KOPT-K1 (cell line): ENCODE data around the gene IRF8.
"Not testable (repeated sequence)": the region's sequence is repeated elsewhere in the genome, so short reads cannot be mapped to it uniquely, and the experiment has no call there.

Experiments
- H3K27ac ChIP-seq: fragments of 200-600 bp; sonication (generic); 2 replicates; pipeline ENCODE4 v1.5.1; 2016; ENCODE audit warnings: antibody characterized with exemption, mild to moderate bottlenecking, low read depth, low read length; ENCODE audit not compliant: poor library complexity, severe bottlenecking
- H3K36me3 ChIP-seq: fragments of 200-600 bp; sonication (generic); 2 replicates; pipeline ENCODE4 v1.5.1; 2017; ENCODE audit warnings: antibody characterized with exemption, mild to moderate bottlenecking, low read length, moderate library complexity; ENCODE audit not compliant: insufficient read depth
- H3K9me3 ChIP-seq: fragments of 200-600 bp; sonication (generic); 2 replicates; pipeline ENCODE4 v1.5.1; 2017; ENCODE audit warnings: antibody characterized with exemption, low read length, mild to moderate bottlenecking; ENCODE audit not compliant: insufficient read depth, poor library complexity, severe bottlenecking

The IRF8 gene, protein sequence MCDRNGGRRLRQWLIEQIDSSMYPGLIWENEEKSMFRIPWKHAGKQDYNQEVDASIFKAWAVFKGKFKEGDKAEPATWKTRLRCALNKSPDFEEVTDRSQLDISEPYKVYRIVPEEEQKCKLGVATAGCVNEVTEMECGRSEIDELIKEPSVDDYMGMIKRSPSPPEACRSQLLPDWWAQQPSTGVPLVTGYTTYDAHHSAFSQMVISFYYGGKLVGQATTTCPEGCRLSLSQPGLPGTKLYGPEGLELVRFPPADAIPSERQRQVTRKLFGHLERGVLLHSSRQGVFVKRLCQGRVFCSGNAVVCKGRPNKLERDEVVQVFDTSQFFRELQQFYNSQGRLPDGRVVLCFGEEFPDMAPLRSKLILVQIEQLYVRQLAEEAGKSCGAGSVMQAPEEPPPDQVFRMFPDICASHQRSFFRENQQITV

DNA sequence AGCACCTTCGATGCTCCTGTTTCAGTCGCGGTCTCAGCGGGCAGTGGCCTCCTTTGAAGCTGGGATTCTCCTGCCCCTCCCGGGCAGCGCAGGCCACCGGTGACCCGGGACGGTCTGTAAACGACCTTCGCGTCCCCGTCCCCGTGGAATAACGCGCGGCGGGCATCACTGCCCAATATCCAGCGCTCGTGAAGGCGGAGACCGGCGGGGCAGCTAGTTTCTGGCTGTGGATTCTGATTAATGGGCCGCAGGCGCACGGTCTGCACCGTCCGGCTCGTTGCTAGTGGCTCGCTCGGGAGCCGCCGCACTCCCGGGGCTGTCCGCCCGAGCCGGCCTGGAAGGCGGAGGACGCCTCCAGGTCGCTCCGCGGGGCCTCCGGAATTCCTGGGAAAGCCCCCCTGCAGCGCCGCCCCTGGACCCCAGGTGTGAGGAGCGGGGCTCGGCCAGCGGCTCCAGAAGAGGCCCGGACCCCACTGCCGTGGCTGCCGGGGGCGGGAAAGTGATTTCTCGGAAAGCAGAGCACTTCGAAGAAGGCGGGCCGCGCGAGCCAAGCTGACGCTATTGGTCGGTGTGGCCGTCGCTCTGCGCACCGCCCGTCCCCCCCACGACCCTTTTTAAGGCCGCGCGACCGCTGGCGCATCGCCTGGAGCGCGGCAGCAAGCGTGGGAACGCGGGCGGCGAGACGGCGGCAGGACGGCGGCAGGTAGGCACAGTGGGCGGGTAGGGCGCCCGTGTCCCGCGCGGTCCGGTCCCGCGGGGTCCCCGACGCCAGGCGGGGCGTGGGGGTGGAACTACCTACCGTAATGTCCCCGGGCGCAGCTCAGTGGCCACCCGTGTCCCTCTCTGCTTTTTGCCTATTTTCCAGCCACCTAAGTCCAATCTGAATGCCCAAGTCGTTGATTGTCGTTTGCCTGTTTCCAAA is at the start of gene IRF8:
Gene IRF8 (plus strand): TSS at position 642 of the 922 bp plus-strand sequence. CDS start 3,854 bp downstream, outside the sequence.
- no peaks in the 10 kb centered on the region for H3K36me3 ChIP-seq
- H3K9me3 ChIP-seq: no peaks in the 10 kb centered on the region
- no peak within 1 kb of the TSS for H3K27ac ChIP-seq

DNA sequence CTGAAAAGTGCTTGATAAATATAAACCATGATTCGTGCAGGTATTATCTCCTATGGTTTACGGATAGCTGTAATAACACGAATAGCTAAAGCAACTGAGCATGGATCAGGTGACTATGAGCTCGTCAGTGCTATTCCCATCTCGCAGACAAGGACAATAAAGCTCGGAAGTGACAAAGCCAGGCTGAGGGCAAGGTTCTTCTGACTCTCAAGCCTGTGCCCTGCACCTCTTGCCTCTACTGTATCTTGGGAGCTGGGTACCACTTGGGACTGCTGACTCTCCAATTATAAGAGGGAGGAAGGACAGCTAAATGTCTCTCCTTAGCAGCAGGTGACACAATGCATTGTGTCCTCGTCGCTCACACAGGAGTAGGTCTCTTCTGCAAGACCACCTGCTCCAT is 49.6 kb upstream of the IRF8 start:
- Histone ChIP-seq H3K36me3 (no peaks in the 10 kb centered on the region), H3K27ac (no peak overlapping the region), H3K9me3 (peaks cover under 1% of the 10 kb centered on the region)

DNA sequence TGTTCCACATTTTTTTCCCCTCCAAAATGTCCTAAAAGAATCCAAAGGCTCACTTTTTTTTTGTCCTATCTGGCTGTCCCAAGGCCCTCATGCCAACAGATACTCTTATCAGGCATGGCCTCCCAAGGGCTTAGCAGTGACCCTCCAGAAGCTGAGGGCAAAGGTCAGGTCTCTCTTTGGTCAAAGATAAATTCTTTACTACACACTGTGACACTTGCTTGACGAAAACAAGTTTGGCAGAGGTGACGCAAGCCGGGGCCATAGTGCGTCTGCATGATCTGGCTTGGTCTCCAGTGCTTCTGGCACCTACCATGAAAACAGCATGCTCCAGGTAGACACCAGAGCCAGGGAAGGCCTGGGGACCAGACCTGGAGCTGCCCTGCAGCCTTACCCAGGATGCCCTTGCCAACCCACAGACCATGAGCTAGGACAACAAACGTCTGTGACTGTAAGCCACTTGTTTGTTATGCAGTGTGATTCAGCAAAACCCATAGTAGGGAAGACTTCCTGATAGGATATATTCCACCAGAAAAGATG is 48.5 kb upstream of the IRF8 start:
- no peak overlapping the region for H3K27ac ChIP-seq
- H3K36me3 ChIP-seq: no peaks in the 10 kb centered on the region
- H3K9me3 ChIP-seq: peaks cover 9% of the 10 kb centered on the region

DNA sequence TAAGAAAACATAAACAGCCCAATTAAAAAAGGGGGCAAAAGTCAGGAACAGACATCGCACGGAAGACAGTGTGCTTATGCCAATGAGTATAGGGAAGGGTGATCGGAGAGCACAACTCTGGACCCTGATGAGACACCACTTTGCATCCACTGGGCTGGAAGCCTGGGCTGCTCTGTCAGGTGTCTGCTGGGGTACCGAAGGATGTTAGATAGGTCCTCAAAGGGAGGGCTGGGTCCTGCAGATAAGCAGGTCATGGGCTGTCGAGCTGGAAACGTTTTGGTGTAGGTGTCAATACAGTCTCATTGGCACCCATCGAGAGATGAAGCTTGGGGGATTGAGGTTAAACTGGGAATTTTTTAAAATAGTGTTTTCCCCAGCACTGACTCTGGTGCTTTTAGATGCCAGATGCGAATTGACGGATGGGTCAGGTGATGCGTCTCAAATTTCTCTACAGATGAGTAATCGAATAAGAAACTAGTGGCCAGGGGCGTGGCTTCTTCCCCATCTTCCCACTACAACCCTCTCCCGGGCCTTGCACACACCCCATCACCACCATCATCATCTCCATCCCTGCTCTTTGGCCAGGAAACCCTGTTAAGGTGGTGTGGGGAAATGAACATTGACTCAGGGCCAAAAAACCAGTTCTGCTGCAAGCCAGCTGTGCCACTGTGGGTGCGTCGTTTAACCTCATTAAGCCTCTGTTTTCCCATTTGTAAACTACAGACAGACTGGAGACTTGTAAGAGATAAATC is 47.8 kb upstream of the IRF8 start:
- Histone ChIP-seq H3K9me3 (peaks cover 9% of the 10 kb centered on the region), H3K27ac (no peak overlapping the region)

DNA sequence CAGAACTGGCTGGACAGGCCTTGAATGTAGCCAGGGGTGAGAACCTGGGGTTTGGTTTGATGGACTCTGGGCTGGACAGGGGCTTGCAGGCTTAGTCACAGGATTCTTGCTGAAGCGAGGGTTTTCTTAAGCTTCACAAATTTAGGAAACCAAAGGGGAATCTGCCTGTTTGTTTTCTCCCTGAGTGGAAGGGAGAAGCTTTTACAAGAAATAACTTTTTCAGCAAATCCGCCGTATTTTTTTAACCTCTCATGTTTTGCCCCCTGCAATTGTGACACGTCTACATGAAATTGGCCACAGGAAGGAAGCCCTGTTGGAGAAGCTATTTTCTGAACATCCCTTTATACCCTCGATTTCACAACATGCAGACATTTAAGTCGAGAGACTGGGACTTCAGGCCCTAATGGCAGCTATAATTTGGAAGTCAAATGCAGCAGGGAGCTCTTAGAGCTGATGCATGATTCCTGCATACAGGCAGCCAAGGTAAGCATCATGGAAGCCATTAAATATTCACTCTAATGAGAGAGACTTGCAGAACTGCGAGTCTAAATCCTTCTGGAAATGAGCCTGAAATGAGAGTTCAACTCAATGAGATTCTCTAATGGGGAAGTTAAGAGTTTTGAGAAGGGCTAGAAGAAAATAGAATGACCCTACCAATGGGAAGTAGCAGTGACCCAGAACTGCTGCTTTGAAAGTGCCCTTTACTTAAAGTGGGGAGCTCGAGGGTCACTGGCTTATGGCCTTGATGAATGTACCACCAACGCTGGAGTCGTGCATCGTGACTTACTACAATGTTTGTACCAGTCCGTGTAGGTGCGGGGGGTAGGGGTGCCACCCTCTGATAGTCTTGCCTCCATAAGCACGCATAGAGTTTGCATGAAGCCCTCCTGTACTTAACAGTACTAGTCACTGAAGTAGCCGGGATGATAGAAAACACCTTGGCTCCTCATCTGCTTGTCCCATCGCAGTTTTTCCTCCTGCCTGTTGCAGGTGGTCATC is 45.1 kb upstream of the IRF8 start:
- H3K36me3 ChIP-seq: no peaks in the 10 kb centered on the region
- no peak overlapping the region for H3K27ac ChIP-seq
- peaks cover 9% of the 10 kb centered on the region for H3K9me3 ChIP-seq

More for the DNA sequence above, 47.8 kb upstream of the IRF8 start:
- no peaks in the 10 kb centered on the region for H3K36me3 ChIP-seq

DNA sequence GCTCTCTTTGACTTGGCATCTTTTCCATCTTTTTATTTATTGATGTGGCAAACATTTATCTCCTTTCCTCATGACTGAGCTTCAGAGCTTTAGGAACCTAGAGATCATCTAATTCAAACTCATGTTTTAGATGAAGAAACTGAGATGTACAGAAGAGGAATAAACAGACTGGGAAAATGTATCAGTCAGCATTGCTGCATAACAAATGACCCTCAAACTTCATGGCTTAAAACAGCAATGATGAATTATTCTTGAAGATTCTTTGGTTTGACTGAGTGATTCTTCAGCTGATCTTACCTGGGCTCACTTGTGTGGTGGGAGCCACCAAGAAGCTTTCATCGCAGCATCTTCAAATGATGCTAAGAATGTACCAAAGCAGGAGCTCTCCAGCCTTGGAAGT is 44.0 kb upstream of the IRF8 start:
- Histone ChIP-seq H3K9me3 (peaks cover 9% of the 10 kb centered on the region), H3K27ac (no peak overlapping the region)

DNA sequence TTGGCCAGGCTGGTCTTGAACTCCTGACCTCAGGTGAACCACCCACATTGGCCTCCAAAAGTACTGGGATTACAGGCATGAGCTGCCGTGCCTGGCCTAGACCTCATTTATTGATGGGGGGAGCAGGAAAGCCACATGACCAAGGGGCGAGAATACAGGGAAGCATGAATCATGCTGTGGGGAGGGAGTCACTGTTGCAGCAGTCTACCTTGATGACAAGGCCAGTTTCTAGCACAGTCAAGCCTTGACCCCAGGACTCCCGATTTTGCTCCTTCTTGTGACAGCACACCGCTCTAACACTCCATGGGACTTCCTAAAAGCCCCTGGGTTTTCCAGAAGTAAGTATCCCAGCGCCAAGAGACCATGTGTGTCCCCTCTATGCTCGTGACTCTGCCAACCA is 42.9 kb upstream of the IRF8 start:
- H3K9me3 ChIP-seq: peaks cover 9% of the 10 kb centered on the region
- no peaks in the 10 kb centered on the region for H3K36me3 ChIP-seq
- H3K27ac ChIP-seq: no peak overlapping the region

More for the DNA sequence above, 44.0 kb upstream of the IRF8 start:
- no peaks in the 10 kb centered on the region for H3K36me3 ChIP-seq

DNA sequence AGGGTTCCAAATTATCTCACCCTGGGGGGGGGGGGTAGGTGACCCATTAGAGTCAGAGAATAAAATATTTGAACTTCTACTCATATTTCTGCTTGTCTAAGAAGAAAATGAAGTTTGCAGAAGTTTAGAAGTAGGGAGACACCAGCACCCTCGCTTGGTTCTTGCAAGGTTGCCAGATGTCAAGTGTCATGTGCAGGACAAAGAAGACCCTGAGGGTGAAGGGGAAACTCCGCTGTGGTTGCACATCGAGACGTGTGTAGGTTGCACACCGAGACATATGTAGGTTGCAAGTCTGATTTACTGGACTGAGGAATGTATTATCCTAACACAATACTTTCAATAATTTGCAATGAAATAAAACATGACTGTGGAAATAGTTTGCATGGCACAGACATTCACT is 42.4 kb upstream of the IRF8 start:
- H3K36me3 ChIP-seq: no peaks in the 10 kb centered on the region
- H3K9me3 ChIP-seq: peaks cover 9% of the 10 kb centered on the region
- no peak overlapping the region for H3K27ac ChIP-seq

DNA sequence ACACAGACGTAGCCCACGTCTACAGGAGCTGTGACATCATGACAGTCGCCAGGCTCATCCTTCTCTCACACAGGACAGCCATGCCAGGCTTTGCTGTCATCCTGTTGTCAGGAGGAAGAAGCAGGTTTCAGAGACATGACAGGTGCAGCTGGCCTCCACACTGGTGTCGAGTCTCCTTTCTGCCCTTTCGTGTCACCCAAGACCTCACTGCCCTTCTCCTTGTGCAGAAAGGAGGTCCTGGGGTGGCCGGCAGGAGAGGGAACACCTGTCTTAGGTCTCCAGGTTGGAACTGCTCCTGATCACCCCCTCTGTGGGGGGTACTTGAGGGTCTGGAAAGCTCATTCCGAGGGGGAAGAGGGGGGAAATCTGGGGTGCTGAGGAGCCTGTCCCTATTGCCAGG is 41.6 kb upstream of the IRF8 start:
- Histone ChIP-seq H3K27ac (no peak overlapping the region), H3K9me3 (peaks cover 9% of the 10 kb centered on the region), H3K36me3 (no peaks in the 10 kb centered on the region)

DNA sequence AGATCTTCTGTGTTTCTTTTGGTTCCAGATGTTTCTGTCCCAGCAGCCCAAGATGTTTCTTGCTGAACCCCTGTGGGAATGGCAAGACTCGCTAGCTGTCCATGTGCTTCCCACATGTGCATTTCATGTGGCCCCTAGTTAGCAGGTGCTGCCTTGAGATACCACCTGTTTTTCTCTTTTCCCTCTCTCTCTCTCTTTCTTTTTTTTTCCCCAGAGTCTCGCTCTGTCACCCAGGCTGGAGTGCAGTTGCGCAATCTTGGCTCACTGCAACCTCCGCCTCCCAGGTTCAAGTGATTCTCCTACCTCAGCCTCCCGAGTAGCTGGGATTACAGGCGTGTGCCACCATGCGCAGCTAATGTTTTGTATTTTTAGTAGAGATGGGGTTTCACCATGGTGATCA is 40.4 kb upstream of the IRF8 start:
- H3K27ac ChIP-seq, H3K9me3 ChIP-seq, H3K36me3 ChIP-seq: not testable (repeated sequence)

DNA sequence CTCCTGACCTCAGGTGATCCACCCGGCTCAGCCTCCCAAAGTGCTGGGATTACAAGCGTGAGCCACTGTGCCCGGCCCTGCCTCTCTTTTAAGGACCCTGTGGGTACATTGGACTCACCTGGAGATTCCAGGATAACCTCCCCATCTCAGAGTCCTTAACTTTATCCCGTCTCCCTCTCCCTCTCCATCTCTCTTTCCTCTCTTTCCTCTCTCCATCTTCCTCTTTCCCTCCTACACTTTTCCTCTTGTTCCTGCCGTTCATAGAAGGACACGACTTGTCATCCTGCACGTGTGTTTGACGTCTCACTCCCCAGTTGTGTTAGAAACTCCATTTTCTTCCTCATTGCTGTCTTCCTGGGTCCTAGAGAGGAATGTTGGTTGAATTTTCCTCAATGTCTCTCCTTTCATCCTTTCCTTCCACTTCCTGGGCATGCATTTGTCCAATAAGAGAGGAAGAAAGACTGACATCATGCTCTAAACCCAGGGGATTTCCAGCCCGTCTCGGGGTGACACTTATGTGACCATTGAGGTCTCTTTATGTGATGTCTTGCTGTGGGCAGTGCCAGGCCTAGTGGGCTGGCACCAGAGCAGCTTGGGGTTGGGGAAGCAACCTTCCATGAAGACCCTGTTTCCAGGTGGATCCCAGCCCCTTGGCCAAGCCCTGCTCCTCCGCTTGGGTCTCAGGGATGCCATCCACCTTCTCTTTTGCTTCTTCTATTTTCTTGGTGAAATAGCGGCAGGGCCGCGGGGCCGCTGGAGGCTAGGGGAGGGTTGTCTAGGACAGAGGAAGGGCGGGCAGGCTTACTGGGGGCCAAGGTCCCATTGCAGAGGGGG is 39.8 kb upstream of the IRF8 start:
- no peak overlapping the region for H3K27ac ChIP-seq

DNA sequence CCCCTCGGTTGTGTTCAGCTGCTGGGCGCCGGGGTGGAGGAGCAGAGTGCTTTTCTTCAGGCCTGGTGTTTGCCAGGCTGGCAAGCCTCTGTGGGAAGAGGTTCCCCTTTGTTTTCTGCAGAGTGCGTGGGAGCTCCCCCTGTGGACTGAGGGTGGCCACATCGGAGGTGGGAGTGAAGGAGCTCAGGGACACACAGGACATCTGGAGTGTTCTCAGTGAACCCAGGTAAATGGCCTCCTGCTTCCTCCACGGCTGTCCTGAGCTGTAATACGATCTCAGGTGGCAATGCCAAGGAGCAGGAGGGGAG is 39.2 kb upstream of the IRF8 start:
- H3K9me3 ChIP-seq: peaks cover 4% of the 10 kb centered on the region
- no peaks in the 10 kb centered on the region for H3K36me3 ChIP-seq
- no peak overlapping the region for H3K27ac ChIP-seq

More for the DNA sequence above, 39.8 kb upstream of the IRF8 start:
- Histone ChIP-seq H3K9me3 (peaks cover 9% of the 10 kb centered on the region), H3K36me3 (no peaks in the 10 kb centered on the region)

DNA sequence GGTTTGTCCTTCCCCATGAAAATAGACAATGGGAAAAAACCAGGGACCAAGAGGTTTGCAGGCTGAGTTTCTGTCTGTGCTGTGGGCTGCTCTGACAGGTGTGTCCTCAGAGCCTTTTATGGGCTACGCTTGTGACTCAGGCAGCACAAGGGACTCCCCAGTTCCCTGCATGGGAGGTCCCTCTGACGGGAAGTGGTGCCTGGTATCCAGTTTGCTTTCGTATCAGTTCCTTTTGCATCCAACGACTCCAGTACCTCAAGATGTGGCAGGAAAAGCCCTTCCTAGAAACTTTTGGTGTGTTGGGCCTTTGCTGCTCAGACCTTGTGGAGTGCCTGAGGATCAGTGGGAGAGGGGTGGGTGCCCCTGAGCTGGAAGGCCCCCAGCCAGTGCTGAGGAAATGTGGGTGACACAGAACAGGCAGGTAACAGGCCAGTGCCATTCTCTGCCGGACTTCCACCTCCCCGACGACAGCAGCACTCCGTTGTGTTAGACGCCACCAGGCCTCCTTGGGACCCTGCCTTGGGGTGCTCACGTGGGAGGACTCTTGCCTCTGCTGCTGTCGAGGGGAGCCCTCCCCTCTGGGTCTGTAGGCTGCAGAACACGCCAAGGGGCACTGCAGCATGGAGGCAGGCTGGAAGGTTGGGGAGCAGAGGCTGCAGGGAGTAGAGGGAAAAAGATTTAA is 38.4 kb upstream of the IRF8 start:
- no peaks in the 10 kb centered on the region for H3K36me3 ChIP-seq
- no peak overlapping the region for H3K27ac ChIP-seq
- peaks cover 4% of the 10 kb centered on the region for H3K9me3 ChIP-seq
